ENCODE data around the gene EFCC1. TPM values are rescaled to one million over a fixed set of nuclear protein-coding genes. Genes with fewer than 3 reads are reported as not detected.

The EFCC1 gene
- total RNA-seq, 1 experiment from 2014 or later, result not detected

DNA sequence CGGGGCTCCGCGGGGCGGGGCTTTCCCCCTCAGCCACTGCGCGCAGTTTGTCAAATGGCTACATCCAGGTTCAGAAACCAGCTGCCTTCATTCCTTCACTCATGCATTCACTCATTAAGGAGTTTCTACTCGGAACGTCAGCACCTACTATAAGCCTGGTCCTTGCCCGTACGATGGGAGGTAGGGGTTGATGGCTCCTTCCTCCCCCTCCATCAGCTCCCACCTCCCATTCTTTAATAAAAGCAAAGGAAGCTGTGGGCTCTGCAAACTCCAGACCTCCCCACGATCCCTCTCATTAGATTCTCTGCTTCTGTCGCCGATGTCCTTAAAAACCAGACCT, 7.0 kb upstream of the EFCC1 start:
- DNase-seq (ENCODE audit: extremely low read depth, low read depth), result no peak

DNA sequence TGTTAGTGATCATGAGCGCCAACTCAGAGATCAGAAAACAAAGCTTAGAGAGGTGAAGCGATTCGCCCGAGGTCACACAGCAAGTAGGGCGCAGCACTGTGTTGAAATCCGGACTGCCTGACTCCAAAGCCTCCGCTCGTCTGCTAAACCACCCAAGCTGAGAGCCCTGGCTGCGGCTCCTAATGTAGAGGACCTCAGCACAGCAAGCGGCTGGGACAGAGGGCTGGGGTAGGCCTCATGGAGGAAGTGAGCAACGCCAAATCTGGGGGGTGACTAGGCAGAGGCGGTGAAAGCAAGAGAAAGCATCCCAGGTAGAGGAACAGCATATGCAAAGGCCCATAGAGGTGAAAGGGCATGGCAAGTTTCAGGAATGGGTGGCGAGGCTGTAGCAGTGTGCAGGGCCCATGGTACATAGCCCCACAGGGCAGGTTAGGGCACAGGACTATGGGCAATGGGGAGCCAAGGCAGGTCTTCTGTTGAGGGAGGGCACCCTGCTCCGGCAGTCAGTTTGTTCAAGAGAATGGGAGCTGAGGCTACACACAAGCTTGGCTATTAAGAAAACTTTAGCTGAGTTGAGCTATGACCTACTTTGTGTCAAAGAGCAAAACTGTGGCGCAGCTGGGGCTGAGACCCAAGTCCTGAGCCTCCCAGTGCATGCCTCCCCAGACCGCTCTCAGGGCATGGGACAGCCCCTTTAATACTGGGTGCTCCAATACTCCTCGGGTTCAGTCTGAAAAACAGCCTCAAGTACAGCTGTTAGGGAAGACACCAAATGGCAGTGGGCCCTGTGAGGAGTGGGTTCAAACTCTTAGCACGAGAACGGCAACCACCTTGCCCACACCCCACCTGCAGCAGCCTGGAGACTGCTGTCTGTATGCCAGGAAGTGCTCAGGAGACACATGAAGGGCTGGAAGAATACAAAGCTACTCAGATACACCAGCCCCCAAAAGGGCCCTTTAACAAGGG, 6.2 kb upstream of the EFCC1 start:
- DNase-seq (ENCODE audit: extremely low read depth, low read depth), result no peak

DNA sequence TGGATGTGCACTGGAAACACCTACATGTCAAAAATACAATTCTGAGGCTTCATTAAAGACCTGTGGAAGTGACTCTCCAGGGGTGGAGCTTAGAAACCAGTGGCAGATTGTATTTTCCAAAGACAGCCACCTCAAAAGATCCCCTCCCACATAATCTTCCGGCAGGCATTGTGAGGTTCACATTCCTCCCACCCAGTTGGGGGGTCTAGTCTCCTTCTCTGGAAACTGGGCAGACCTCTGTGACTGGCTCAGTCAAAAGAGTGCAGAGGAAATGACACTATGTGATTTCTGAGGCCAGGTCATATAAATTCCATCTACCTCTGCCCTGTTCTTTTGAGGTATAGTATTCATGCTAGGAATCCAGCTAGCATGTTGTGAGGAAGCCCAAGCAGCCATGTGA, 5.4 kb upstream of the EFCC1 start:
- DNase-seq (ENCODE audit: extremely low read depth, low read depth), result no peak

DNA sequence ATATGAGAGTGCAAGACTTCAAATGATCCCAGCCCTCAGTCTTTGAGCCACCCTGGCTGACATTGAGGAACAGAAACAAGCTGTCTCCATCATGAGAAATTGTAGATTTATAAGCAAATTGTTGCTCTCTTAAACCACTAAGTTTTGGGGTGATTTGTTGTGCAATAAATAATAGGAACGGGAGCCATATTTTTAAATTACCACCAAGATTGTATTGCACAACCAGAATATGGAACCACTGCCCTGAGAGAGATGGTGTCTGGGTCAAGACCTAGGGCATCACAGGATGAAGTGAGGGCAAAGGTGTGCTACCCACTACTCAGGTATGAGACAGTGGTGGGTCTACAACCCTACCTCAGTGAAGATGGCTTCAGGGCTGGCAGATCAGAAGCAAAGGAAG, 4.9 kb upstream of the EFCC1 start:
- DNase-seq (ENCODE audit: extremely low read depth, low read depth), result no peak

DNA sequence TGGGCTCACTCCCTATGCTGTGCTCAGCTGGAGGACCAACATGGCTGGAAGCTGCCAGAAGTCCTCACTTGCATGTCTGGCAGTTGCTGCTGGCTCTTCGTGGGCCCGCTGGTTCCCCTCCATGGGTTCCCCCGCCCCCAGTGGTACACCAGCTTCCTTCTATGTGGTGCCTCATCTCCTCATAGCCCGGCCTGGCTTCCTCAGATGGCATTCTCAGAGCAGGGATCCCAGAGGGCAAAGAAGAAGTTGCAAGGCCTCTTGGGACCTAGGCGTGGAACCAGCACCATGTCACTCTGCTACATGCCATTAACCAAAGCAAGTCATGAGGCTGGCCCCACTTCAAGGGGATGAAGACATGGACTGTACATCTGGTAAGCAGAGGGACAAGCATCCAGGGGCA, 4.4 kb upstream of the EFCC1 start:
- no peak for DNase-seq (ENCODE audit: extremely low read depth, low read depth)

DNA sequence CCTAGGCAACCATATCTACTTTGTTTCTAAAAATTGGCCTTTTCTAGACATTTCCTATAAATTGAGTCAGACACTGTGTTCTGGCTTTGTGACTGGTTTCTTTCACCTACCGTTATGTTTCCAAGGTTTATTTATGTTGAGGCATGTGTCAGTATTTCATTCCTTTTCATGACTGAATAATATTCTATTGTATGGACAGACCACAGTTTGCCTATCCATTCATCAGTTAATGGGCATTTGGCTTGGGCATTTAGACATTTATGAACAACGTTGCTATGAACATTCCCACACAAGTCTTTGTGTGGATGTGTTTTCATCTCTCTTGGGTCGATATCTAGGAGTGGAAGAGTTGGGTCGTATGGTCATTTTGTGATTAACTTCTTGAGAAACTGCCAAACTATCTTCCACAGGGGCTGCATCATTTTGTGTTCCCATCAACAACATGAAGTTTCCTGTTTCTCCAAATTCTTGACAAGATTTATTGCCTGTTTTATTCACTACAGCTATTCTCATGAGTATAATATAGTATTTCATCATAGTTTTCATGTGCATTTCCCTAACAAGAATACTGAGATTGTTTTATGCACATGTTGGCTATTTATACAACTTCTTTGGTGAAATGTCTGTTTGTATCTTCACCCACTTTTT, 3.5 kb upstream of the EFCC1 start:
- DNase-seq (ENCODE audit: extremely low read depth, low read depth), result no peak

DNA sequence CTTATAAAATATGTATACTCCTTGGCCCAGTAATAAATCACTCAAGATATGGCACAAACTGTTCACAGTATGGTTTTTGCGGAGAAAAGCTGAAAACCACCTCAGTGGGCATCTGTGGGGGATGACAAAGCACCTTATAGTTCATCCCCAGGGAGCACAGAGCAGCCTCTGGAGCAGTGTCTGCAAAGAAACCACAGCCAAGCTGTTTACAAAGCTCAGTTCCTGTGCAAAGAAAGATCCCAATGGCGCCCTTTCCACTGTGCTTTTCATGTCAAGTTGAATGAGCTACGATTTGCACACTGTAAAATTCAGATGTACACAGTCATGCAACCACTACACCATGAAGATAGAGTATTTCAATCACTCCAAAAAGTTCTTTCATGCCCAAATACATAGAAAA, 2.5 kb upstream of the EFCC1 start:
- no peak for DNase-seq (ENCODE audit: extremely low read depth, low read depth)

DNA sequence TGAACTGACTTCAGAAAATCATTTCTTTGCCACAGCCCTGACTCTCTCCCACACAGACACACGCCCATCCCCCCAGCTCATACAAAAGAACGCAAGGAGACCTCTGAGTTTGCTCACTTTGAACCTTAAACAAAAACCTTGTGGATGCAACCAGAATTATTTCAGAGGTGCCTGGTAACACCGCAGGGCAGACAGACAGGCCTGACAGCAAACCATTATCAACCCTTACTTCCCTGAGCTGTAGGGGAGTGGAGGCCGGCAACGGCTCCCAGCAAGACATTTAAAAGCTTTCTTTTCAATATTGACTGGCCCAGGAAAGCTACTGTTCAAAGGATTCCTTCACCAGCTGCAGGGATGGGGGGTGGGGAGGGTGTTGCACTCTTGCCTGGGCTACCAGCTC, 2.0 kb upstream of the EFCC1 start:
- no peak for DNase-seq (ENCODE audit: extremely low read depth, low read depth)

DNA sequence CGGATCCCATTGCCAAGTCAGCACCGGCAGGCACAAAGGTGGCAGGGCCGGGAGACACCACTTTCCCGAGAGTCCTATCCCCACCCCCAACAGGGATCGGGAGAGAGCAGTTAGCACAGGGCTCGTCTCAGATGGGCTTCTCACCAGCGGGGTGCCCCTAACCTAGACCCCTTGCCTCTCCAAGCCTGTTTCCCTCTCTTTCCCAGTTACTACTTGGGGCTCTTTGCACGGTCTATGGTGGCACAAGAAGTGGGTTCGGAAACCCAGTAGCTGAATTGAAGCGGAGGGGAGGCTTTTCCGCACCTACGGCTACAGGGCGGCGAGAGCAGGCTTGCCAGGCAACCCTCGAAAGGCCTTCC, 383 bp upstream of the EFCC1 start:
- no peak for DNase-seq (ENCODE audit: extremely low read depth, low read depth)

DNA sequence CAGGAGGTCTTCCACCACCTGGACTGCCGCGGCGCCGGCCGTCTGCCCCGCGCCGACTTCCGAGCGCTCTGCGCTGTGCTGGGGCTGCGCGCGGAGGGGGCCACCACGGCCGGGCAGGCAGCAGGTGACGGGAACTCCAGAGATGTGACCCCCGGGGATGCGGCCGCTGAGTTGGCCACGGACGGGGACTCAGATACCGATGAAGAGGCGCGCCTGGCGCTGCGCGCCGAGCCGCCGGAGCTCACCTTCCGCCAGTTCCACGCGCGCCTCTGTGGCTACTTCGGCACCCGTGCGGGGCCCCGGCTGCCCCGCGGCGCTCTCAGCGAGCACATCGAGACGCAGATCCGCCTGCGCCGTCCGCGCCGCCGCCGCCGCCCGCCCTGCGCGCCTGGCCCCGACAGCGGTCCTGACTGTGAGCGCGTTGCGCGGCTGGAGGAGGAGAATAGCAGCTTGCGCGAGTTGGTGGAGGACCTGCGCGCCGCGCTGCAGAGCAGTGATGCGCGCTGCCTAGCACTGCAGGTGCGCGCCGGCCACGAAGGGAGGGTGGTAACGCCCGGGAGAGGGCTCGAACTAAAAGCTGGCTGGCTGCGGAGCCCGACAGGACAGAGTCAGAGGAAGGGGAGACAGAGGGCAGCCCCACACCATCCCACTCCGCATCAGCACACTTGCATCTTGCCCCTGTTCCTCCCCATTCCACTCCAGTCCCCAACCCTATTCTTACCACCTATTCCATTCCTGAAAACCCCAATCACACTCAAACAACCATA, 885 bp downstream of the EFCC1 start:
- no peak for DNase-seq (ENCODE audit: extremely low read depth, low read depth)

DNA sequence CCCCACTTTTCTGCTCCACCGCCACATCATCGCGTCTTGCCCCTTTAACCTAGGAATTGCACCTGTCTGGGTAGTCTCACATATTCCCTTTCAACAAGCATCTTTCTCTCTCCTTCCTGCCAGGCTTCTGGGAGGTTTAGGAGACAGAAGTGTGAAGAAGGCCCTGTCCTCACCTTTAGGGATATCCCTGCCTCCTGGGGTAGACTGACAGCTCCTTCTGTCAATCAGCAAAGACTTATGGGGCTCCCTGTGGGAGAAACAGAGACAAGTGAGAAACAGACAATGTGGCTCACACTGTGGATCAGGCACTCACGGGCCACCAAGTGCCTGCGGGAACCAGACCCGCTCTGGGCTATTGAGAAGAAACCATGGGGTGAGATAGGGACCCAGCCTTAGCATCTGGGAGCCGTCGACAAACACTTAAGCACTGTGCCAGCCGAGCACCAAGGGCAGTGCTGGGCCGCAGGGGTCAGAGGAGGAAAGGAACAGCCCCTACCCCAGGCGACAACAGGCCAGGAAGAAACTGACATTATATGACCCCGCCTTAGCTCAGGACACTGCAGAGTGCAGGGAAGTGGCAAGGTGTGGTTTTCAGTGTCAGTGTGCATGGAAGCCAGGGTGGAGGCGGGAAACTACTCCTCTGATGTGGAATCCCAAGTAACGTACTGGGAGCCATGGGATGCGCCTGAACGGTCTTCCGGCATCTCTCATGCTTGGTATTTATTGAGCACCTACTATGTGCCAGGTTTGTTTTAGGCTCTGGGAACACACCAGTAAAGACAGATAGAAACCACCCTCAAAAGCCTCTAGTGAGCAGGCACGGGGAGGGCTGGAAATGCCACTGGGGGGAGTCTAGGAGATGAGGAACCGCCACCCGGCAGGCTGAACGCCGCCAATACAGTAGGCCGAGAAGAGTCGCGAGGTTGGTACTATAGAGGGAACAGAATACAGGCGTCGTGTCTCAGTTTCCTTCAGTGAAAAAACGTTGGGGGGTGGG, 1.8 kb downstream of the EFCC1 start:
- DNase-seq (ENCODE audit: extremely low read depth, low read depth), result no peak

DNA sequence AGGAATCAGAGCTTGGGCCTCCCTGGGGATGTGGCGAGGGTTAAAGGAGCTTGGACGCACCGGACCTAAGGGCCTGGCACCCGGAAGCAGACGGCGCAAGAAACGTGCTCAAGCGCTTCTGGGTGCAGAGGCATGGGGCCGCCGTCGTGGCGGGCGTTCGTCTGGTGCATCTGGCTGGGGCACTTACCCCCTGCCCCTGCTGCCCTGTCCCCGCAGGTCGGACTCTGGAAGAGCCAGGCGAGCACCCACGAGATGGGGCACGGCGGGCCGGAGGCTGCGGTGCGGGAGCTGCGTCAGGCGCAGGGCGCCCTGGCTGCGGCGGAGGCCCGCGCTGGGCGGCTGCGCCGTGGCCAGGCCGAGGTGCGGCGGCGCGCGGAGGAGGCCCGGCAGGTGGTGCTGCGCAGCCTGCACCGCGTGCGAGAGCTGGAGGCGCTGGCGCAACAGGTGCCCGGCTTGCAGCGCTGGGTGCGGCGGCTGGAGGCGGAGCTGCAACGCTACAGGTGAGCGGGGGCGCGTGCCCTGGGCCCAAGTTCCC, 2.5 kb downstream of the EFCC1 start:
- DNase-seq (ENCODE audit: extremely low read depth, low read depth), result peak; percentile 24

DNA sequence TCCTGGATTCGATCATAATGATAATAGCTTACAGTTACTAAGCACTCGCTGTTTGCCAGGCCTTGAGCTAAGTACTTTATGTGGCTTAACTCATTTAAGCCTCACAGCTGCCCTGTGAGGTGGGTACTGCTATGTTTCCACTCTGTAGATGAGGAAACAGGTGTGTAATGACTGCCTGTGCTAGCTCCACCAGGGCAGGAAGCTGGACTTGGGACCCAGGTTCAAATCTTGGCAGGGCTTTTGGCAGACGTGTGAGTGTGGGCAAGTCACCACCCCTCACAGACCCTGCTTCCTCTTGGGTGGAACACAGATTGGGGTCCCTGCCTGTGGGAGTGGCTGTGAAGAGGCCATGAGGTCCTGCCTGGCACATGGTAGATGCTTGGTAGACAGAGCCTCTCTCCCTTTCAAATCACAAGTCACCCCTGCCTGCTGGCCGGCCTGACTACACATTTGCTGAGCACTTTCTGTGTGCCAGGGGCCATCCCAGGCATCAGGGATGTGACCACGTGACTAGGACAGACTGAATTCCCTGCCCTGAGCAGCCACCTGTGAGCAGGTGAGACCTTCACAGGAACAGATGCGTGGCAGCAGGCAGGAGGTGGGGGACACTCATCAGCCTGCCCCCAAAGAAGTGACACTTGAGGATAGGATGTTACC, 3.7 kb downstream of the EFCC1 start:
- no peak for DNase-seq (ENCODE audit: extremely low read depth, low read depth)

DNA sequence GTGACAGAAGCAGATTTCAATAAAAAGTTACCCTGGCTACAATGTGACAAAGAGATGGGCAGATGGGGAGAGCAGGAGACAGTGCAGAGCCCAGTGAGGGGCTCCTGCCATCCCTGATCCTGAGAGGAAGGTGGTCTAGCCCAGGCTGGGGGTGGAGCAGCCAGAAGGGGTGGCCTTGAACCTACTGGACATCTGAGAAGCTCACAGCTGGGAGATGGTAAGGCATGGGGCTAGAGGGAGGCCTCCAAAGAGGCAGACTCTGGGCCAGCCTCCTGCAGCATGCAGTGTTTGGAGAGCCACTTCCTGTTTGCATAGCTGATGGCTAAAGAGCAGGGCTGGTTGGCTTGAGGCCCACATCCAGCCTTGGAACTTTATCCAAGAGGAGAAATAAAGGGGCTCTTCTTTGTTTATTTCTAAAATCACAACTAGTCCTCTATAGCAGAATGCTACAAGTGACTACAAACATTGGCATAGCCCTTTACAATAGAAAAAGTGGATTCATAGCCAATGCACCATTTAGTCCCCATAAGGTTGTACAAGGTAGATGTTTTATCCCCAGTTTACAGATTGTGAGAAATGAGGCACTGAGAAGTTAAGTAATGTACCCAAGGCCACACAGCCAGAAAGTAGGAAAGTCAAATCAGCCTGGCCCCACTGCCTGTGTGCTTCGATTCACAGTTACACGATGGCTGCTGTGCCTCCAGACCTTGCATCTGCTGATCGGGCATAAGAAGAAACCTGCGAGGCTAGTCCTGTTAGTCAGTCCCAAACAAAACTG, 4.6 kb downstream of the EFCC1 start:
- no peak for DNase-seq (ENCODE audit: extremely low read depth, low read depth)

DNA sequence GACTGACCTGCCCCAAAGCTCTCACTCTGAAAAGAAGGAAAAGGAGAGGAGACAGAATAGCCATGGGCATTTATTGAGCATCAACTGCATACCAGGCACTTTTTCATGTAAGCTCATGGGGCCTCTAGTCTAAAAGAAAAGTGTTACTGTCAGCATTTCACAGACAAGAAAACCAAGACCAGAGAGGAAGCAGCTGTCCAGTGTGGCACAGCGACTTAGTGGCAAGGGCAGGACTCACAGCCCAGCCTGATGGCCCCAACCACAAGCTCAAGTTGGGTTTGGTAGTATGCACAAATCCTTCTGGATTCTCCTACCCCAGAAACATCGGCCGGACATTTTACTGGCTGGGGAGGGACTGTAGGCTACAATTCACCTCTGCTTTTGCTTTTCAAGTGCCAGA, 5.8 kb downstream of the EFCC1 start:
- no peak for DNase-seq (ENCODE audit: extremely low read depth, low read depth)

DNA sequence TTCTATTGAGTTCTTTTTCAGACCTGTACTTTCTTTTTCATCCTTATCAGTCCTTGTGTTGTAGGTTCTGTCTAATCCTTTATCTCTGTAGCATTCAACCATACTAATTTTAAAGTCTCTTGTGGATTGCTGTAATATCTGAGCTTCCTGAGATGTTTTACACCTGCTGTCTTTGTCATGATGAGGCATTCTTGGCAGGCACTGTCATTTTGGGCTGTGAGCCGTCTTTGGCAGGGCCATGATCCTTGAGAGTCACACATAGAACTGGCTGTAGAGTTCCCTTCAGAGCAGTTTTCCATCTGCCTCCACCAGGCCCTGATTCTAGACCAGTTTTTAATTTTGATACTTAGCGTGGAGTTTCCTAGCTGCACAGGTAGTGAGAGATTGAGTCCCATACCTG, 6.7 kb downstream of the EFCC1 start:
- no peak for DNase-seq (ENCODE audit: extremely low read depth, low read depth)

DNA sequence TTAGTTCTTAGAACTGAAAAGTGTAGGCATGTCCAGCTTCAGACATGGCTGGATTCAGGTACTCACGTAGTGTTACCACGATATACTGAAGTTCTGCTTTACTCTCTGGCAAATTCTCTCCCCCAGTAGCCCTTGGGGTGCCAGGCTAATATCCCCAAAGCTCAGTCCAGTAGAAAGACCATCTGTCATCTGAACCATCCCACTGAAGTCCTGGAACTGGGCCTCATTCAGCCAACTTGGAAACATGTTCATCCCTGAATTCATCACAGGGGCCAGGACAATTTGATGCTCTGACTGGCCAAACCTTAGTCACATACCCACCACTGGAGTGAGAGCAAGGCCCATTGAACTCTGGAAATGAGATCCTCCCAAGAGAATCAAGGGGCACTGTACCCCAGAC, 8.2 kb downstream of the EFCC1 start:
- no peak for DNase-seq (ENCODE audit: extremely low read depth, low read depth)

DNA sequence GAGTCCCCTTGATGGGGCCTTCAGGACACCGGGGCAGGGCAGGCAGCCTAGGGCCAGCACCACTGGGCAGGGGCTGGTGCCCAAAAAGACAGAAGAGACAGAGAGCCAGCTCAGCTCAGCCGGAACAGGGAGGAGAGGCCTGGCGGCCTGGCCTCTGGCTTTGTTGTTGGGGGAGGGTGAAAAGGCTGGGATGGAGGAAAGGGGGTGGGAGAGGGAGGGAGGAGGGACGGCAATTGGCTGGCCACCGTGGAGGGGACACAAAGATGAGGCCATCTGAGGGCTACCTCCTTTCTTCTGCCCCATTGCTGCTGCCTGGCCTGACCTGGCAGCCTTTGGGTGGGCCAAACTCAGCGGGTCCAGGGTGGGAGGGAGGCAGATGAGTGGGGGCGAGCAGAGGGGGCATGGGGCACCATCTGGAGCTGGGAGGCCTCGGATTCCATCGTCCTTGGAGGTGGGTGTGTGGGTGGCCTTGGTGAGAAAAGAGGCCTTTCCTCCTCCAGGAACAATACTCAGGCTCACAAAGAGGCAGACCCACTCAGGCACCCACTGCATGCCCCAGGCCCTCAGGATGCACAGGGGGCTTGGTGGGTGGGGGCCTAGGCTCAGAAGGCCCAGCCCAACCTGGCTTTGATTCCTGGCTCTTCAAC, 9.3 kb downstream of the EFCC1 start:
- no peak for DNase-seq (ENCODE audit: extremely low read depth, low read depth)
